NCI-H187 (cell line): ENCODE measurements around the gene TCERG1.
A peak's percentile ranks its signal among the peaks of the same experiment; 100 is the strongest.
"Not testable (repeated sequence)": the region's sequence is repeated elsewhere in the genome, so short reads cannot be mapped to it uniquely, and the experiment has no call there.

Source experiments
- DNase-seq, 2 experiments: peaks; one replicate each; lab custom pipeline; 2025; lab: John Stamatoyannopoulos, UW

The TCERG1 gene

DNA sequence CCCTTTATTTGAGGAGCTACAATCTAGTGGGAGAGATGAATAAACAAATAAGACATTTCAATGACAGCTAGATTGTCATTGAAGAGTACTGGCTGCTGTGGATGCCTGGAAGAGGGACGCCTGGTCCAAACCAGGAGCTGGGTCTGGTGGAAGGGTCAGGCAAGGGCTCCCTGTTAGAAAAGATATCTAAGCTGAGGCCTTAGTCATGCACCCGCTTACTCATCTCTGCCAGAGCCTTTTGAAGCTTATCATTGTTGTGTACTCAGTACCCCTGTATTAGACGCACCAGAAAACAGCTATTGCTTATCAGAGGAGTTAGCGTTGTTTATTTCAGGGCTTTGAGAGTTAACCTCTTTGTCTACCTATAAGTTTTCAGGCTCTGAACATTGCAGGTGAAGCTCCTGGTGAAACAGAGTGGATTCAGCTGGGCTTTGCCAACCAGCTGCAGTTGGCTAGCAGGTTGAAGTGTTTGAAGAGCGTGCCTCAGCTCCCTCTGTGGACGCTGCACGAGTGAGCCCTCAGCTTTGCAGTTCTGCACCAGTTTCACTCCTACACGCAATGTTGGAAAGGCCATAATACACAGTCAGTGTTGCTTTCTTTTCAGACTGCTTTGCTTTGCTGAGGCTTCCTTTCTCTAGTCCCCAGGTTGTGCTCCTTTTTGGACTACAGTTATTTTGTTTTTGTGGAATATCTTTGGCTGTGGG, 74.4 kb downstream of the TCERG1 start:
- no peak for DNase-seq

DNA sequence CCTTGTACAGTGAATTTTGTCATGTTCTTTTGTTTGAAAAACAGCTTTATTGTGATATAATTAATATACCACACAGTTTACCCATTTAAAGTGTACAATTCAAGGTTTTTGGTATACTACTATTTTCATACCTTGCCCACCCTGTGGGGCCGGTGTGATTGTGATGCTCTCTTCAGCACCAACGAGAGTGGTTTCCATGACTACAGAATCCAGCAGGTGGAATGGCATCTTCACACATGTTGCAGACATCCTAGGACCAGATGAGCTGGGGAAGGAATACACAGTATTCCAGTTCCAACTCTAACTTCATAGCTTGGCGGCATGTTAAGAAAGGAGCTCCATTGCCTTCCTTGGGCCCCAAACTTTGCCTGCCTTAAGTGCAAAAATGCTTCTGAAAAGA, 76.6 kb downstream of the TCERG1 start:
- no peak for DNase-seq

DNA sequence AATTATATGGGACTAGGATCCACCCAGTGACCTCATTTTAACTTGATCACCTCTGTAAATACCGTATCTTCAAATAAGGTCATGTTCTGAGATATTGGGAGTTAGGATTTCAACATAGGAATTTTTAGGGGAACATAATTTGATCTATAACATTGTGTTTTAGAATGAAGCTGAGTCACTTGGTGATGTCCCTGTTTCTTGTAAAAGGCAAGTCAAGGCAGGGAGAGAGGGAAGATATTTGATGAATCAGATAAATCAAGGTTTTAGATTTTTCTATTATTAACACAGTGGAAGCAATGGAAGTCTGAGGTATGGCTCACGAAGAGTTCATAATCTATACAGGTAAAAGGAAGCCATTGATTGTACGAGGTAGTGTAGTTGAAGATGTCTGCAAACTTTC, 80.7 kb downstream of the TCERG1 start:
- no peak for DNase-seq

DNA sequence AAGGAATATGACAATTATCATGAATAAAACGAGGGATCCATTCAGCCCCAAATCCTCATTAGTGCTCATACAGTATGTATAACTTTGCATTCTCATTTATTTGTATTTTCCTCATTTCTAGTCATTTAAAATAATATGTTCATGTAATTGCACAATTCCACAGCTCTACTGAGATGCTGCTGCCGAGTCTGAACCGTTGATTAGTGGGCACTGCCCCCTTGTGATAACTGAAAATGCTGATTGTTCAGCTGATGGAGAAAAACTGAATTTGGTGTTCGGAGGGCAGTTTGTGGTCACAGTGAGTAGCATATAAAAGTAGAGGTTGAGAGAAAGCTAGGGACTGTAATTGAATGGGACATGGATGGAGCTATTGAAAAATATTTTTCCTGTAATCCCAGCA, 81.1 kb downstream of the TCERG1 start:
- DNase-seq: no peak

DNA sequence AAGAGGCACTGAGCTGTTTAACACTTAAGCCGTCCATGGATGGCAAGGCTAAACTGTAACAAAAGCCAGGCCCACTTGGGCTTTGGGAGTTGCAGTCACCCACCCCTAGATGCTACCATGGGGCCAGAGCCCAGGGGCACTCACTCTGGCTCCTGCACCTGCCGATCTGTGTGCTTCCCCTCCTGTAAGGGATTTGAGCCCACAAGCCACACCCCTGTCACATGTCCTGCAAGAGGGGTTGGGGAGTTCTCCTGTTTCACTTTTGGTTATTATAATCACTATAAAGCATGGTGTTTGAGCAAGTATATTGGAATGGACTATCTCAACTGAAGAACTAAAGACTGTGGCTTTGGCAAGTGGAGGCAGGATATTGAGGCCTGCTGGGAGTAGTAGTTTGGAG, 82.9 kb downstream of the TCERG1 start:
- DNase-seq: no peak

DNA sequence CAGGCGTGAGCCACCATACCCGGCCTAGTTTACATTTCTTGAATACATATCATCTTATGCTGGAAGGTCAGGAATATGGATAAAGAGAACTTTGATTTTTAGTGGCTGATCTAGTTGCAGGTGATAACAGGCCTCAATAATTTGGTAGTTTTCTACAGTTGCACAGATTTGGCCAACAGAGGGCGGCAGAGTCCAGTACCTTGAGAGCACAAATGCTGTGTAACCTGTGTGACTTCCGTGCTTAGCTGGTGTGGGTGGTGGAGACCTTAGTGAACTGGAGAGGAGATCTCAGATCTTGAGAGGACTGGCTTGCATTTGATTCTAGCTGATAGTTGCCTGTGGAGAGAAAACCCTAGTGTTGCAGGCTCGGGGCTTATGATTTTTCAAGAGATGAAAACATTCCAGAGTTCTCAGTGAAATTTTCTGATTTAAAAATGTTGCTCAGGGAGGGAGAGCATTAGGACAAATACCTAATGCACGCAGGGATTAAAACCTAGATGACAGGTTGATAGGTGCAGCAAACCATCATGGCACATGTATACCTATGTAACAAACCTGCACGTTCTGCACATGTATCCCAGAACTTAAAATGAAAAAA, 86.2 kb downstream of the TCERG1 start:
- peak; percentile 8 to 62 for DNase-seq

DNA sequence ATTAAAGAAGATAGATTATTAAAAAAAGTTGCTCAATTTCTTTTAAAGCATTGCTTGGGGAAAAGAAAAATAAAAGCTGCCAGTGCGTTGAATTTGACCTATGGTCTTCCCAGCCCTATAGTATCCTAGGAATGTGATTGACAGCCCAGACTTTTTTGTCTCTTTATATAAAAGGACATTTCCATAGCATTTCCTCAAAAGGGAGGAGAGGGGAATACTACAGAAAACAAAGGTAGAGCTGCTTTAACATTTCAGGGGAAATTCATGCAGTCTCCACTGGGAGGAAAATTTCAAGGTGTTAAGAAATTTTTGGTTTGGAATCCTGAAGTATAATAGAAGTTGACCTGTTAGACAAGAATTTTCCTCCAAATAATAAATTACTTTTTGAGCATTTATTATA, 86.7 kb downstream of the TCERG1 start:
- DNase-seq: no peak

DNA sequence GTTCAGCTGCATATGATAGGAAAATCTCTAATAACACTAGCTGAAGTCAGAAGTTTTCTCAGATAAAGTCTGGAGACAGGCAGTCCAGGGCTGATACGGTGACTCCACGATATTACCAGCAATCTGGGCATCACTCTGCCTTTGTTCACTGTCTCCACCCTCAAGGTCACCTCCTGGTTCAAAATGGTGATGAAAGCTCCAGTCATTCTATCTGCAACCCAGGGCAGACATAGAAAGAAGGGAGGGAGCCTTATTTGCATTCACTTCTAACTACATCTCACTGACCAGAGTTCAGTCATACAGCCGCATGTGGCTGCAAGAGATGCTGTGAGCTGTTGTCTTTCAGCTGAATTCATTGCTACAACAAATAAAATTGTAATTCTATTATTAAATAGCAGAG, 91.3 kb downstream of the TCERG1 start:
- no peak for DNase-seq

DNA sequence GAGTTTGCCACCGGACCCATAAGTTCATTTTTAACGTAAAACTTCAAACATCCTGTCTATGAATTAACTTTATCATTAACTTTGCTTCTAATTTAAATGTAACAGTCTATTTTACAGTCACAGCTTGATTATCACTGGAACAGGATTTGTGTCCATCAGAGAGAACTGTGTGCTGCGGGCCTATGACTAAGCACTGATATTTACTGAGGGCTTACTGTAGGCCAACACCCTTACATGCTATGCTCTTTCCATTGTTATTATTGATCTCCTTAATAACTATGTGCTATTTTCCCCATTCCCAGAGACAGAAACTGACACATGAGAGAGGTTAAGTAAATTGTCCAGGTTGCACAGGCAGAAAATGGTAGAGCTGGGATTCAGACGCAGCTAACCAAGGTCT, 92.8 kb downstream of the TCERG1 start:
- no peak for DNase-seq

DNA sequence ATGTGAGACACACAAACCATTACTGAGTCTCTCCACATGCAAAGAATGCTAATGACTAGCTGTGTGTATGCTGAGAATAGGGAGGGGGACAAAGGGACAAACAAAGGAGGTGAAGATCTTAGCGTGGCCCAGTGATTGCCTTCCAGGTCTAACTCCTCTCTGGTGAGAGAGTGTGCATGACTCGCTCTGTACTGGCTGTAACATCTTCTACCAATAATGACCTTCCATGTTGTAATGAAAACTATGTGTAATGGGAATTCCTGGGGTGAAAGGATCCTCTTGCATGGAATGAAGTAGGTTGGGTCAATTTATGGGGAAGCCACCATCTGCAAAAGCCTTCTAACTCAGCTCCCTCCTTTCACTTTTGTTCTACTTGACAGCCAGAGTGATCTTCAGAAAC, 93.3 kb downstream of the TCERG1 start:
- no peak for DNase-seq

DNA sequence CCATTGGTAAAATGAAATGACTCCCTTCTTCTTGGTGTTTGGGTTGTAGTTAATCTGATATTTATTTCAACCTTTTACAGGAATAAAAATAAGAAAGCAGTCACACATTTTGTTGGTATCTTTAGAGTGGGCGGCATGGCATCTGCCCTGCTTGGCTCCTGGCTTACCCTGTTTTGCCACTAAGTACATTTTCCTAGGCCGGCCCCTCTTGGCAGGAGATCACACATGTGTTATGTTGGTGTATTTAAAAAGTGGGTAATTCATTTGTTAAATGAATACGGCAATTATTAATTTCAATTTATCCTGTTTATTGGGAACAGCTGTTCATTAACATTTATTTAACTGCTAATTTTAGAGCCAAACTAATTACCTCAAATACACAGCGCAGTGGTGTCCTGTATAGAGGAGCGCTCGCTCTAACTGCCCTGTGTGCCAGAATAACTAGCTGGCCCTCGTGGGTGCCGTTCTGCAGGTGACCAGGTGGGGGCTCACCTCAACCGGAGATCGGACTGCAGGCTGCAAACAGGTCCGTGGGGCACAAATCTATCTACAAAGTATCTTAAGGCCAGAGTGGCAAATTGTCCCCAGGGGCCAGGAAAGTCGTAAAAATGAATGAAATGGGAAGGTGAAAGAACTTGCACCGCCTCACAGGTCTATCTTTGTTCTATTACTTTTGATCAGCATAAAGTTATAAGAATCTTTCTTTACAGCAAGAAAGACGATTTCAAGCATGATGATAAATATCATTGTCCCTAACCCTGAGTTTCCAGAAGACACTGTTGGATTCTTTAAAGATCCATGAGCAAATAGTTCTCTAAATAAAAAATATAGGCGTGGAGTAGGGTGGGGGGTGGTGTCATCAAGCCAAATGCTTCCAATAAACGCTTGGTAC, 95.1 kb downstream of the TCERG1 start:
- peak; percentile 9 to 20 for DNase-seq

DNA sequence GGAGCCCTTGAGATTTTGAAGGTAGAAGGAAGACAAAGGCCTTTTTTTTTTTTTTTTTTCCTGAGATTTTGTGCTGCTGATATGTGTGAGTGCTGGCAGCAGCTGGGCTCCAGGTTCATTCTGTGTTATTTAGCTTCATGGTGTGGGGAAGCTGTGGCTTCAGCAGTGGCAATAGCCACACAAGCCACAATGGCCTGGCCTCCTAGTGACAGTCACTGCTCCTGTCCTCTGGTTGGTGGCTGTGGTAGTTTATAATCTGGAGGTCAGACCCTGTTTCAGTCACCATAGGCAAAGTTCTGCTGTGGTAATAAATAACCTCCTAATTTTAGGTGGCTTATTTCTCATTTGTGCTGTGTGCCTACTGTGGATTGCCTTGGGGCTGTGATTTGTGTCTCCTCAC, 97.1 kb downstream of the TCERG1 start:
- no peak for DNase-seq

DNA sequence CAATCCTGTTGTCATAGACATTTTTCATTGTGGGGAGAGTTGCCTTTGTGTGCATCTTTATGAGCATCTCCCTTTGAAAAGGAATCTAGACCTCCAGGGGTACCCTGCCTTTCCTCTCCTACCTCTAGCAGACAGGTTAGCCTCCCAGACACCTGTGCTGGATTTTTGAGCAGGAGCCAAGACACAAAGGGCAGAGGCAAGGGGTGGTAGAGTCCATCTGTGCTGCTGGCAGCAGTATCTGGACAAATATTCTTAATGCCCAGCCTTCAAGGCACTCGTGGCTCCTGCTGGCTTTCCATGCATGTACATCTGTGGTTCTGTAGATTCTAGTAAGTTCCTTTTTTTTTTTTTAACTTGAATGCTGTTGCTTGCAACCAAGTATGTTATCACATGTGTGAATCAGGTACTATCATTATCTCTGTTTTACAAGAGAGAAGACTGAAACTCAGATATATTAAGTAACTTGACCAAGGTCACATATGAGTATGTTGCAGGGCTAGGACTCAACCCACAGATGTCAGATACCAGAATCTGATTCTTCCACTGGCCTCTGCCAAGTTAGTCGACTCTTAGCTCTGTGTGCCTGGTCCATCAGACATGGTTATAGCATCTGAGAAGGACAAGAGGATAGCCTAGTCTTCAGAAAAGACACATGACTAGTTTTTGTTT, 101.8 kb downstream of the TCERG1 start:
- DNase-seq: no peak

DNA sequence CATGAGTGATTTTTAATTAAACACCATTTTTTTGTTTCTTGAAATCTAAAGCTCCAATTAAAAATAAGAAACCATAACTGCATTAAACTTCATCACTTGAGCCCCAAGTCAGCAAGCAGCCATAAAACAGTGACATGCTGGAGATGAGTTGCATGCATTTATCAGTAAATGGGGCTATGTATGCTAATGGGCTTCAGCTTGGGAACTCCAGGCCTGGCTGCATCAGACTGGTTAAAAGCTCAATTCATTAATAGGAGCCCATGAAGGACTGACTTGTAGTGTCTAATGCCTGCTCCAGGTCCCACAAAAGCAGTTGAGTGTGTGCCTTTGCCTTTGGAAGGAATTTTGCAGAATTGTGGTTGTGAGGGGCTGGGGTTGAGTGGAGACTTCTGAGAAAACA, 102.5 kb downstream of the TCERG1 start:
- no peak for DNase-seq

DNA sequence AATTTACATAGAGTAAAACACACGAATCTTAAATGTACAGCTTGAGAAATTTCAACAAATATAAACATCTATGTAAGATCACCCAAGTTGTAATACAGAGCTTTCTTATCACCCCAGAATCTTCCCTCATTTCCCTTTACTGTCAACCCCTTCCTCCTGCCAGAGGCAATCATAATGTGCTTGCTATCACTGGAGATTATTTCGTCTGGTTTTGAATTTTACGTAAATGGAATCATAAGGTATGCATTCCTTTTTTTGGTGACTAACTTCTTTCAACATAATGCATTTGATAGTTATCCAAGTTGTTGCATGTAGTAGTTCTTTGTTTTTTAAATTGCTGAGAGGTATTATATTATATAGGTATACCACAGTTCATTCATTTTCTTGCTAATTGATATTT, 106.3 kb downstream of the TCERG1 start:
- DNase-seq: no peak

DNA sequence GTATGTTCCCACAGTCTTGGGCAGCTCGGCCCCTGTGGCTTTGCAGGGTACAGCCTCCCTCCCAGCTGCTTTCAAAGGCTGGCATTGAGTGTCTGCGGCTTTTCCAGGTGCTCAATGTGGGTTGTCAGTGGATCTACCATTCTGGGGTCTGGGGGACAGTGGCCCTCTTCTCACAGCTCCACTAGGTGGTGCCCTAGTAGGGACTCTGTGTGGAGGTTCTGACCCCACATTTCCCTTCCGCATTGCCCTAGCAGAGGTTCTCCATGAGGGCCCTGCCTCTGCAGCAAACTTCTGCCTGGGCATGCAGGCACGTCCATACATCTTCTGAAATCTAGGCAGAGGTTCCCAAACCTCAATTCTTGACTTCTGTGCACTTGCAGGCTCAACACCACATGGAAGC, 109.8 kb downstream of the TCERG1 start:
- not testable (repeated sequence) for DNase-seq

DNA sequence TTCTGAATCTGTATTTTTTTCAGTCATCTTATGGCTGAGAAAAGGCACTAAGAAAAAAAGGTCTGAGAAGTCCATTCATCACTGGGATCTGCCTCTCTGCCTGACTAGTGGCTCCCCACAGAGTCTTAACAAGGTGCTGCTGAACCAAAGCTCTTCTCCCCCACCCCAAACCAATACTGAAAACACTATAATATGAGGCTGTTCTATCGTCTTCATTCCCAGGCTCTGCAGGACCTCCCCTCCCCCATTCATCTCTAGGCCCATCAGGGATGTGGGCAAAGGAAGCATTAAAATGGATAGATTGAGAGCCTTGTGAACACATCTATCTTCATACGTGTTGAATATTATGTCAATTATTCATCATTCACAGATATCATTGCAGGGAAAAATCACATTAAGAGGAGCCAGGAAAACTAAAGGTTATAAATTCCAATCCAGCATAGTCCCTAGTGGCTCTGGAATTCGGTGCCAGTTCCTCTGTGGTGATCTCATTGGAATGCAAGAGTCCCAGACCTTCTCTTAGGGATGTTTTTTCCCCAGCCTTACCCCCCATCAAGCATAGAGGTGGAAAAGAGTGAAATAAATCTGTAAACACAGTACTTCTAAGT, 113.2 kb downstream of the TCERG1 start:
- no peak for DNase-seq
